ENCODE data around the gene CARD11. TPM values are rescaled to one million over a fixed set of nuclear protein-coding genes. Genes with fewer than 3 reads are reported as not detected.

Gene CARD11
- total RNA-seq, 1 donor from 2014 or later, result 11.0 TPM

- no peaks in the 10 kb centered on the region for H3K4me1 Mint-ChIP-seq (ENCODE audit: low read depth)
- peaks cover 6% of the 10 kb centered on the region for H3K36me3 Mint-ChIP-seq (ENCODE audit: insufficient read depth)
- H3K4me3 Mint-ChIP-seq (ENCODE audit: low read depth), result no peak overlapping the region
- H3K27me3 Mint-ChIP-seq, result no peaks in the 10 kb centered on the region
- no peaks in the 10 kb centered on the region for H3K9me3 Mint-ChIP-seq (ENCODE audit: low read depth)
- peak overlapping the region; percentile 33 for H3K27ac Mint-ChIP-seq
- TF ChIP-seq CTCF (IDR thresholded peaks at IDR 0.05; ENCODE audit: unreplicated experiment), result no peak
- DNase-seq (ENCODE audit: low spot score, unreplicated experiment), result no peak
Measured at GRCh38 chr7:2913760-2914387, 129.8 kb downstream of the CARD11 start.

GRCh38 chr7:2912684-2913439 is 130.8 kb downstream of the CARD11 start:
- Mint-ChIP-seq H3K4me1 (ENCODE audit: low read depth) (no peaks in the 10 kb centered on the region), H3K27ac (no peak overlapping the region), H3K36me3 (ENCODE audit: insufficient read depth) (peaks cover 6% of the 10 kb centered on the region), H3K27me3 (no peaks in the 10 kb centered on the region), H3K9me3 (ENCODE audit: low read depth) (no peaks in the 10 kb centered on the region), H3K4me3 (ENCODE audit: low read depth) (no peak overlapping the region)
- DNase-seq (ENCODE audit: low spot score, unreplicated experiment), result no peak
- TF ChIP-seq CTCF (IDR thresholded peaks at IDR 0.05; ENCODE audit: unreplicated experiment), result no peak

- no peaks in the 10 kb centered on the region for H3K4me1 Mint-ChIP-seq (ENCODE audit: low read depth)
- no peaks in the 10 kb centered on the region for H3K9me3 Mint-ChIP-seq (ENCODE audit: low read depth)
- DNase-seq (ENCODE audit: low spot score, unreplicated experiment), result no peak
- no peak overlapping the region for H3K27ac Mint-ChIP-seq
- peaks cover 2% of the 10 kb centered on the region for H3K36me3 Mint-ChIP-seq (ENCODE audit: insufficient read depth)
- H3K4me3 Mint-ChIP-seq (ENCODE audit: low read depth), result no peak overlapping the region
- no peak for TF ChIP-seq CTCF (IDR thresholded peaks at IDR 0.05; ENCODE audit: unreplicated experiment)
- no peaks in the 10 kb centered on the region for H3K27me3 Mint-ChIP-seq
Measured at GRCh38 chr7:2911466-2911865, 132.2 kb downstream of the CARD11 start.

- no peak overlapping the region for H3K4me3 Mint-ChIP-seq (ENCODE audit: low read depth)
- no peaks in the 10 kb centered on the region for H3K27me3 Mint-ChIP-seq
- H3K9me3 Mint-ChIP-seq (ENCODE audit: low read depth), result no peaks in the 10 kb centered on the region
- H3K36me3 Mint-ChIP-seq (ENCODE audit: insufficient read depth), result peaks cover 2% of the 10 kb centered on the region
- no peak overlapping the region for H3K27ac Mint-ChIP-seq
- no peaks in the 10 kb centered on the region for H3K4me1 Mint-ChIP-seq (ENCODE audit: low read depth)
- no peak for TF ChIP-seq CTCF (IDR thresholded peaks at IDR 0.05; ENCODE audit: unreplicated experiment)
- DNase-seq (ENCODE audit: low spot score, unreplicated experiment), result no peak
Measured at GRCh38 chr7:2909471-2910039, 134.1 kb downstream of the CARD11 start.

- no peak for TF ChIP-seq CTCF (IDR thresholded peaks at IDR 0.05; ENCODE audit: unreplicated experiment)
- Mint-ChIP-seq H3K27me3 (no peaks in the 10 kb centered on the region), H3K4me3 (ENCODE audit: low read depth) (no peak overlapping the region), H3K9me3 (ENCODE audit: low read depth) (no peaks in the 10 kb centered on the region), H3K36me3 (ENCODE audit: insufficient read depth) (peaks cover 2% of the 10 kb centered on the region), H3K27ac (no peak overlapping the region), H3K4me1 (ENCODE audit: low read depth) (peaks cover 4% of the 10 kb centered on the region)
- DNase-seq (ENCODE audit: low spot score, unreplicated experiment), result no peak
Measured at GRCh38 chr7:2909043-2909442, 134.6 kb downstream of the CARD11 start.

Data from progenitor cell of endocrine pancreas (in vitro differentiated cells).